Stomach (tissue), 9 donors: ENCODE results near the gene ADGRL3. TPM values are rescaled to one million over a fixed set of nuclear protein-coding genes. Genes with fewer than 3 reads are reported as not detected.
A peak's percentile ranks its signal among the peaks of the same experiment; 100 is the strongest.

Experiments
- DNase-seq, 2 donors: peaks; one replicate each; pipeline versions ENCODE4 v3.0.0 to v3.0.0-alpha.2; 2013 to 2019
- H3K27ac ChIP-seq, 5 donors: fragments of 200-600 bp in 4 of 5; sonication (generic) in 4 of 5; one replicate each; pipeline ENCODE4 v1.5.1; 2013 to 2019; ENCODE audit warnings: mild to moderate bottlenecking in 1 of 5, moderate library complexity in 1 of 5
- H3K27me3 ChIP-seq, 3 donors: fragments of 200-600 bp; sonication (generic); one replicate each; pipeline ENCODE4 v1.5.1; 2017 to 2019; ENCODE audit warnings: mixed run types in 1 of 3
- H3K36me3 ChIP-seq, 4 donors: fragments of 200-600 bp; sonication (generic); 1 replicate in 3 of 4; 2 replicates in 1 of 4; pipeline ENCODE4 v1.5.1; 2016 to 2019
- H3K4me1 ChIP-seq, 4 donors: fragments of 200-600 bp; sonication (generic); one replicate each; pipeline ENCODE4 v1.5.1; 2016 to 2019
- H3K4me3 ChIP-seq, 4 donors: fragments of 200-600 bp; sonication (generic) in 3 of 4; one replicate each; pipeline ENCODE4 v1.5.1; 2016 to 2019; ENCODE audit warnings: mild to moderate bottlenecking in 1 of 4
- H3K9me3 ChIP-seq, 4 donors: fragments of 200-600 bp; sonication (generic); one replicate each; pipeline ENCODE4 v1.5.1; 2016 to 2019
- EP300 ChIP-seq: sonication (generic); formaldehyde crosslinking; IDR thresholded peaks from one replicate; pipeline ENCODE4 v1.6.1; 2017; ENCODE audit warnings: antibody characterized with exemption
- POLR2A ChIP-seq, 4 donors: fragments of 450-650 bp; IDR thresholded peaks; one replicate each; pipeline ENCODE4 v1.6.1; 2016; ENCODE audit warnings: antibody characterized with exemption in 4 of 4, control low read depth in 2 of 4, mild to moderate bottlenecking in 1 of 4, moderate library complexity in 1 of 4
- POLR2AphosphoS5 ChIP-seq, 3 donors: sonication (generic); formaldehyde crosslinking; IDR thresholded peaks; one replicate each; pipeline ENCODE4 v1.6.1; 2016; ENCODE audit warnings: antibody characterized with exemption in 3 of 3
- WGBS, 5 donors: extraction: QIAGEN DNeasy Blood & Tissue Kit in 3 of 5; methylation state at CpG; one replicate each; pipeline versions ENCODE4 v1.1.5 to v1.1.7; 2013 to 2018; 5-methylcytosine and 5-hydroxymethylcytosine counted together
- intact Hi-C: fragments of 100-400 bp; cut with DNase I; formaldehyde crosslinking; loops from one replicate; pipeline ENCODE4 v1.15.1; 2023; ENCODE audit warnings: low total_unique reads
- polyA plus RNA-seq, 3 donors: library from polyadenylated mRNA; stranded (reverse); fragments of 200-250 nt; gene quantifications; one replicate each; pipeline ENCODE4 v1.2.3, GENCODE V29; 2013
- total RNA-seq, 5 donors: library from RNA; depleted of rRNA; stranded (reverse); fragments of >200 nt; gene quantifications; one replicate each; pipeline versions ENCODE4 v1.1.0 to v1.2.3, GENCODE V29; 2014 to 2016
- TF ChIP-seq, protein P1 (sequence below), 7 experiments: fragments of 450-650 bp in 4 of 7; fragments of 200-600 bp in 3 of 7; sonication (generic) in 3 of 7; IDR thresholded peaks; one replicate each; pipeline ENCODE4 v1.5.1; 2016 to 2019; ENCODE audit warnings: antibody characterized with exemption in 7 of 7, control low read depth in 2 of 7, mild to moderate bottlenecking in 1 of 7
- donor health status: healthy with polysubstance abuse.
- donor health status: Bipolar disorder and iron deficiency.
- donor health status: healthy.

ADGRL3 gene
- total and polyA plus RNA-seq, 8 donors, result 0.48 to 109 (median 3.9) TPM

DNA sequence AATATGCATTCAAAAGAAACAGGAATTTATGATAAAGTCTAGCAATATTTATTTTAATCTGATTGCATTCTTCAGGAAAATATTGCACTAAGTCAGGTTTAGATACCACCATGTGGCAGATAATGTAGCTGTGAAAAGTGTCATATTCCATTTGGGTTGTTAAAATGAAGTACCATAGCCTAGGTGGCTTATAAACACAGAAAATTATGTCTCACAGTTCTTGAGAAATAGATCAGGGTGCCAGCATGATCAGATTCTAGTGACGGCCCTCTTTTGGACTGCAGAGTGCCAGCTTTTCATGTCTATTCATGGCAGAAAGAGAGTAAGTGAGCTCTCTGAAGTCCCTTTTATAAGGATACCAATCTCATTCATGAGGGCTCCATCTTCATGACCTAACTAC, 5.6 kb upstream of the ADGRL3 start:
- TF ChIP-seq EP300 (no peak), POLR2A (IDR thresholded peaks at IDR 0.05) (no peak), POLR2AphosphoS5 (IDR thresholded peaks at IDR 0.05) (no peak)
- TF ChIP-seq, protein P1, sequence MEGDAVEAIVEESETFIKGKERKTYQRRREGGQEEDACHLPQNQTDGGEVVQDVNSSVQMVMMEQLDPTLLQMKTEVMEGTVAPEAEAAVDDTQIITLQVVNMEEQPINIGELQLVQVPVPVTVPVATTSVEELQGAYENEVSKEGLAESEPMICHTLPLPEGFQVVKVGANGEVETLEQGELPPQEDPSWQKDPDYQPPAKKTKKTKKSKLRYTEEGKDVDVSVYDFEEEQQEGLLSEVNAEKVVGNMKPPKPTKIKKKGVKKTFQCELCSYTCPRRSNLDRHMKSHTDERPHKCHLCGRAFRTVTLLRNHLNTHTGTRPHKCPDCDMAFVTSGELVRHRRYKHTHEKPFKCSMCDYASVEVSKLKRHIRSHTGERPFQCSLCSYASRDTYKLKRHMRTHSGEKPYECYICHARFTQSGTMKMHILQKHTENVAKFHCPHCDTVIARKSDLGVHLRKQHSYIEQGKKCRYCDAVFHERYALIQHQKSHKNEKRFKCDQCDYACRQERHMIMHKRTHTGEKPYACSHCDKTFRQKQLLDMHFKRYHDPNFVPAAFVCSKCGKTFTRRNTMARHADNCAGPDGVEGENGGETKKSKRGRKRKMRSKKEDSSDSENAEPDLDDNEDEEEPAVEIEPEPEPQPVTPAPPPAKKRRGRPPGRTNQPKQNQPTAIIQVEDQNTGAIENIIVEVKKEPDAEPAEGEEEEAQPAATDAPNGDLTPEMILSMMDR (IDR thresholded peaks at IDR 0.05), result no peak

DNA sequence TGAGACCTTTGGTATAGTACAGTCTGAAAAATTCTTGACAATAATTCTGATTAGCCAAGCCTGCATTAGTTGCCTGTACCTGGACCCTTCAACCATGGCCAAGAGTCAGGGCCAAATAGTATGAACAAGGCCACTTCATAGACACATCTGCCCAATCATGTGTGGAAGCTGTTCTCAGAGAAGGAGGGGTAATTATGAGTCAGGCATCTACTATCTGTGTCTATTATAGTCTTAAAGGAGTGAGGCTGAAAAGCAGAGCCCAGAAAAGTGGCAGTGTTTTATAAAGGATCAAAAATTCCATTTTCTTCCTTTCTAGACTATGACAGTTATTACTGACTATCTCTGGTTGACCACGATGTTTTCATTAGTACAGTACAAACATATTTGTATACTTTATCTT, 5.0 kb upstream of the ADGRL3 start:
- H3K4me3 ChIP-seq, result no peak overlapping the region
- H3K4me1 ChIP-seq, result peaks cover 0 to 6% (median 4%) of the 10 kb centered on the region in 4 donors
- no peak for TF ChIP-seq POLR2AphosphoS5 (IDR thresholded peaks at IDR 0.05)
- no peak for TF ChIP-seq POLR2A (IDR thresholded peaks at IDR 0.05)
- TF ChIP-seq, protein P1 (IDR thresholded peaks at IDR 0.05), result no peak
- no peak for TF ChIP-seq EP300
- 53 to 83% (median 69%) methylated on average over 1 of the region's 1 CpG for WGBS, 5 donors
- intact Hi-C loops, result no loop called here
- no peaks in the 10 kb centered on the region for H3K36me3 ChIP-seq
- no peaks in the 10 kb centered on the region for H3K9me3 ChIP-seq
- peaks cover 0 to 14% (median 8%) of the 10 kb centered on the region in 3 donors for H3K27me3 ChIP-seq
- H3K27ac ChIP-seq, result no peak overlapping the region
- no peak for DNase-seq

More for the DNA sequence above, 5.6 kb upstream of the ADGRL3 start:
- Histone ChIP-seq H3K27me3 (peaks cover 0 to 9% (median 2%) of the 10 kb centered on the region in 3 donors), H3K27ac (no peak overlapping the region), H3K36me3 (no peaks in the 10 kb centered on the region), H3K9me3 (no peaks in the 10 kb centered on the region), H3K4me3 (no peak overlapping the region), H3K4me1 (peaks cover 0 to under 1% (median 0%) of the 10 kb centered on the region in 4 donors)
- WGBS, 5 donors, result 60 to 100% (median 83%) methylated on average over 1 of the region's 1 CpG
- intact Hi-C loops, result no loop called here
- DNase-seq, result no peak

DNA sequence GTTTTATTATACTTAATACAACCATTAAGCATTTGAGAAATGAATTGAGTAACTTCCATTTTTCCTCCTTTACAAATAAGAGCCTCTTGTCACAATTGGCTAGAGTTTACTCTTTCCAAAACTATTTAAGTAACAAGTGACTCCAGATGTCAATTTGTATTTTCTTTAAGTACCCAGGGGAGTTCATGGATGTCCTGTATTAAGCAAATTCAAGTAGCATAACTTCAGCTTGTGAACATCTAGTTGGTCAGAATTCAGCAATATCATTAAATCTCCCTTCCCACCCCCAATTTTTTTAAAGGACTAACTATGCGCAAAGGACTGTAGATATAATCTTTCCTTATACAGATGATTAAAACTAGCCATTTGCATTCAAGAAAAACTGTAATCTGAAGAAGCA, 1.4 kb upstream of the ADGRL3 start:
- intact Hi-C loops, result no loop called here
- H3K36me3 ChIP-seq, result no peaks in the 10 kb centered on the region
- H3K27me3 ChIP-seq, result peaks cover 0 to 50% (median 39%) of the 10 kb centered on the region in 3 donors
- TF ChIP-seq, protein P1 (IDR thresholded peaks at IDR 0.05), result no peak
- TF ChIP-seq POLR2AphosphoS5 (IDR thresholded peaks at IDR 0.05) (no peak), EP300 (no peak)
- WGBS, 5 donors, result 90 to 97% (median 96%) methylated on average over 1 of the region's 1 CpG
- no peak overlapping the region for H3K4me3 ChIP-seq
- no peak overlapping the region for H3K27ac ChIP-seq
- peaks cover 5 to 40% (median 35%) of the 10 kb centered on the region in 4 donors for H3K4me1 ChIP-seq
- H3K9me3 ChIP-seq, result no peaks in the 10 kb centered on the region
- no peak for DNase-seq

- TF ChIP-seq, protein P1 (IDR thresholded peaks at IDR 0.05), result no peak
- TF ChIP-seq POLR2A (IDR thresholded peaks at IDR 0.05), result no peak
- no peak for TF ChIP-seq POLR2AphosphoS5 (IDR thresholded peaks at IDR 0.05)
- no peak for TF ChIP-seq EP300
- H3K4me3 ChIP-seq, result peak overlapping the region; percentile 51 to 89 (median 68)
- intact Hi-C loops, result no loop called here
Measured at GRCh38 chr4:61199873-61200186, 296 bp upstream of the ADGRL3 start.

More at GRCh38 chr4:61199873-61200186, 296 bp upstream of the ADGRL3 start:
- Histone ChIP-seq H3K36me3 (no peaks in the 10 kb centered on the region), H3K9me3 (no peaks in the 10 kb centered on the region), H3K4me1 (peaks cover 5 to 40% (median 35%) of the 10 kb centered on the region in 4 donors), H3K27me3 (peaks cover 0 to 55% (median 39%) of the 10 kb centered on the region in 3 donors), H3K27ac (peak overlapping the region in 3 of 5 donors; percentile 71 to 81 (median 80))
- DNase-seq, result no peak
- WGBS, 5 donors, result 4 to 13% (median 7%) methylated on average over 9 of the region's 9 CpGs
